ENCODE data around the gene ZFAND5.

Gene ZFAND5

DNA sequence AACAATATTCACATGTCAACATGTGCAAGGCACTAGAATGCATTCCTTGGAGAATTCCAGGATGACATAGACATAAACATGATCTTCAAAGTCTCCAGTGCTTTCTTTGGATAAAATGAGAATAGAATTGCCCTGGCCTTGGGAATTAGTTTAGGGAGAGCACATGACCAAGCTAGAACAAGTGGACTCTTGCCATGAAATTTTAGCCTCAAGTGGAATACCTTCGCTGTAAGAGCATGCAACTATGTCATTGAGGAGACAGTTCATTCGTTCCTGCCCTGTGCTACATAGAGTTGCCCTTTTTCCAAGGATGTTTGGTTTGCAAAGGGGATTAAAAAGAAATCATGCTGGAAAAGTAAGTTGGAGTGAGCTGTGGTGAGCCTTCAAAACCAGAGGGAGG is 42.7 kb downstream of the ZFAND5 start:
- no peak for DNase-seq

DNA sequence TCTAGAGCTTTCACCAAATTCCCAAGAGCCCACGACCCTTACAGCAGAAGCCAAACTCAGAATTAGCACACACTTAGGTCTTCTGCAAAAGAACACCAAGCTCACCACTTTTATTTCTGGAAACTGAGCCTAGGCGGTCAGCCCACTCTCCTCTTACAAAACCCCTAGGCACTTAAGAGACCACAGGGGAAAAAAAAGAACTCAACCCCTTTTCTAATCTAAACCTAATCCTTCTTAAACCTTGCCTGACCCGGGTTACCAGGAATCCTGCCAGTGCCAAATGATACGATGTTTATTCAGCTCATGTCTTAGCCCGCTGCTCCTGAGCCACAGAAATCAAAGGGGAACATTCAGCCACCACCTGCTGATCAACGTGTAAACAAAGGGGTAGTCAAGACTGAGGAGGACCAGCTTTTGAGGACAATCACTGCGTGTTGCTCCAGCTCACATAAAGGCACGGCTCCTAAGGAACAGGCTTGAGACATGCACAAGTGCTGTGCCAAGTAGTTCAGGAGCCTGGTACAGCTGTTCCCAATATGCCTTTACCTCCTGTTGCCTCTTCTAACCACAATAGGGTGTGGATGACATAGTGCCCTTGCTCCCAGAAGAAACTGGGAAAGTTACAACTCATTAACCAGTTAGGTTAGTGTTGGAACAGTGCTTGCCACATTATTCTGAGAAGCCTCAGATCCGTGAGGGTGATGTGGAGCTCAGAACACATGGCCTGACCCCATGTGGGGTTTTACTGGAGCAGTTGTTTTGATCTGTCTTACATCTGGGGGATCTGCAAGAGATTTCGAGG is 49.3 kb downstream of the ZFAND5 start:
- DNase-seq, result no peak

DNA sequence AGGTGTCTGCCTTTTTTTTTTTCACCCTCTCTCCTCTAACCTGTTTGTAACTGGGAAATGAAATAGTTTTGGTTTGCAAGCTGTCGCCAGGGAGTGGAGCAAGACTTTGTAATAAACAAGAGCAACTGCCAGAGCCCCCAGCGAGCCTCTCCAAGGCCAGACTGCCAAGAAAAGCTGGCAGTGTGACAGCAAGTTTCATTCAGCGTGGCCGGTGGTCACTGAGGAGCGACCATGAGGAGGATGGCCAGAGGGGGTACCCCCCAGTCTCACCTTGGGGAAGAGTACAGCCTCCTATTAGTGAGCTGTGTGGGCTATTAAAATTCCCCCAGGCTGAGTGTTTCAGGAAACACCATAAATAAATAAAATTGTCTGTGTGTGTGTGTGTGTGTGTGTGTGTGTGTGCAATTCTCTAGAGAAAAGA is 49.9 kb downstream of the ZFAND5 start:
- DNase-seq, result no peak

DNA sequence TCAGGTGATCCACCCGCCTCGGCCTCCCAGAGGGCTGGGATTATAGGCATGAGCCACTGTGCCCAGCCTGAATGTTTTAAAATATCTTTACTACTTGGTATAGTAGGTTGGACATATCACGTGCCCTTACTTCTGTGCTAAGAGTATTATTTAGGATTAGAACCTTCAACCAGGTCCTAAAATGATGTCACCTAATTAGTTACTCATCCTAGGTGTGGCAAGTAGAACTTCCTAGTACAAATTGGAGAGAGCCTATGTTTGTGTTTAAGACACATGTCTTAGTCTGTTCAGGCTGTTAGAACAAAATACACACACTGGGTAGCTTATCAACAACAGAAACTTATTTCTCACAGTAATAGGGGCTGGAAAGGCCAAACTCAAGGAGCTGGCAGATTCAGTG is 51.5 kb downstream of the ZFAND5 start:
- no peak for DNase-seq

DNA sequence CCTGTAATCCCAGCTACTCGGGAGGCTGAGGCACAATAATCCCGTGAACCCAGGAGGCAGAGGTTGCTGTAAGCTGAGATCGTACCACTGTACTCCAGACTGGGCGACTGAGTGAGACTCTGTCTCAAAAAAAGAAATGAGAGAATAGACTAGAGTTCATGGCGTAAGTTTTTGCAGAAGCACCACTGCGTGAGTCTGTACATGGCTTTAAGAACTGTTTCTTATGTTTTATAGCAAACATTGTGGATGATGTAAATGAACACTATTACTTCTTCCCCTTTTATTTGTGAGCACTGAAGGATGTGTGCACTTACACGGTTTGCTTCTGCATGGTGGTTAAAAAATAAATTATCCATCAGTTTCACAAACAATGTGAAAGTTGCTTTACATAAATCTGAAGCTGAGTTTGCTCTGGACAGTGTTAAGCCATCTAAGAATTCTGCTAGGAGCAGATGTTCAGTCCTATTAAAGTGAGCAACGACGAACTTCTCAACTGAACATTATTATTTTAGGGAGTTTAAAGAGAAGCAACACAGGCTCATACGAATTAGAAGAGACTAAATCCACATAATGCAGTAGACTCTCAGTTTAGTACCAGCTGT is 52.5 kb downstream of the ZFAND5 start:
- DNase-seq, result no peak

DNA sequence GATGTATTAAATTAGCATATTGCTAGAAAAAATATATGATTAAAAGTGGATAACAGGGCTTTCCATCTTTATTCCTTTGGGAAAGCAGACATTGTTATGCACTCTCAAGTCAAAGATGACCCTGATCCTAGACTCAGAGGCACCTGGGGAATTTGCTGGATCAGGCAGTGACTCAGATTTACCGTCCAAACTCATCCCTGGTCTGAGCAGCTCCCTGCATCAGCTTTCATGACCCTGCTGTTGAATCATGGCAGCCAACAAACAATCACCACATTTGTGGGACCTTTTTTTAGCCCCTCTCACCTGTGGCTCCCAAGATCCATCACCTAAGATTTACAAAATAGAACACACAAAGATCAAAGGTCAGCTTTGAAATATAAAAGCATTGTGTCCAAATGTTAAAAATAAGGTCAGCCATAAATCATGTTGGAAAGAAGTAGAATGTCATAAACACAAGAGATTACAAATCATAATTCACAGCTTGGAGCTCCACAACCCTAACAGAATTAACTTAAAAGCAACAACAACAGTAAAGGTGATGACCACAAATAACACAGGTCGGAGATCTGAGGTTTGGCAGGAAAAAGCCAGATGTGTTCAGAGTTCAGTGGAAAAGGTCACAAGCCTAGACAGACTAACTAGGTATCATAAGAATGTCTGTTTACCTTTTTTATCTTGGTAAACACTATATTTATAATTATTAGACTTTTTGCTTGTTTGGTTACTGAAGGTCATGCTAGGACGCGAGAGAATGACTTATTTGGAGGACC is 55.5 kb downstream of the ZFAND5 start:
- DNase-seq, result no peak

DNA sequence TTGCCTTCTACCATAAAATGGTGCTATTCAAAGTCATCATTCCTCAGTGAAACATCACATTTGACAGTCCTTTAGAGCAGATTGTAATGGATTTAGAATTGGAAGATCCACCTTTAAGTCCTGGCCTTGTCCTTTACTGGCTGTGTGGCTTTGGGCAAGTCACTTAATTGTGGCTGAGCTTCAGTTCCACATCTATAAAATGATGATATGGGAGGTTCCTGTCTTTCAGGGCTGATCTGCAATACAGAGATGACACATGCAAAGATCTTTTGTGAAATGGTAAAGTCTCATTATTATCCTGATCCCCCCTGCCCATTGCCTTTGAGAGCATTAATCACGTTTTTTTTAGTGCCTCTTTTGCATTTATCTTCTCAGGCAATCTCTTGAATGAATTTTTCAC is 58.2 kb downstream of the ZFAND5 start:
- no peak for DNase-seq

DNA sequence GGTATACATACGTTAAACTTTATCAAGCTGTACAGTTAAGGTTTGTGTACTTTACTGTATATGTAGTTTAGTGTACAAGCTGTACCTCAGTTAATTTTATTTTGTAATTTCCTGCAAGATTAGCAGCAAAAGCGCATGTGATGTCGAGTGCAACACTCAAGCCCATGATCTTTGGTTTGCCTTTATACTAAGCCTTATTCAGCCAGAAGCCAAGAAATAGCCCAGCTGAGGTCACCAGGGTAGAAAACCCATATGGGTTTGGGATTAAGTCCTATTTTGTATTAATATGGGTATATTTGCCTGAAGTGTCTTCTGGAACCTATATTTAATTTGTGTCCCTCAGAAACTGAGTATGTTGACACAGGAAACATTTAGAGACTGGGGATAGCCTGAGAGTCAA is 59.3 kb downstream of the ZFAND5 start:
- no peak for DNase-seq

DNA sequence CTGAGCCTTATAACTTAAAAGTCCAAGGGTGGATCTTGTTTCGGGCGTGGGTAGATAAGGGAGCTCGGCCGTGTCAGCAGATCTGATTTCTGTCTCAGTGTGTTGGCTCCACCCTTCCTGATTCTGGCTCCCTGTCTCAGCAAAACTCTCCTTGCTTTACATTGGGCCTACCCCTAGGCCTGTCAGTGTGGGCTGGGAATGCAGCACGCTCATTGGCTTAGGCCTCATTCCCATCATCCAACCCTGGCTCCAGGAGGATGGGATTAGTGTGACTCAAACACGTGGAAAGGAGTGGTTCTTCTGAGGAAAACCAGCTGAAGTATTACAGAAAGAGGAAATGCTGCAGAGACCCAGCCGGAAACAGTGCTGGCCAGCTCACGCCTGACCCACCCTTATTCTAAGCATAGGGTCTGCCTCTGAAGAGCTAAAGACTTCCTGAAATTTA is 59.9 kb downstream of the ZFAND5 start:
- no peak for DNase-seq

DNA sequence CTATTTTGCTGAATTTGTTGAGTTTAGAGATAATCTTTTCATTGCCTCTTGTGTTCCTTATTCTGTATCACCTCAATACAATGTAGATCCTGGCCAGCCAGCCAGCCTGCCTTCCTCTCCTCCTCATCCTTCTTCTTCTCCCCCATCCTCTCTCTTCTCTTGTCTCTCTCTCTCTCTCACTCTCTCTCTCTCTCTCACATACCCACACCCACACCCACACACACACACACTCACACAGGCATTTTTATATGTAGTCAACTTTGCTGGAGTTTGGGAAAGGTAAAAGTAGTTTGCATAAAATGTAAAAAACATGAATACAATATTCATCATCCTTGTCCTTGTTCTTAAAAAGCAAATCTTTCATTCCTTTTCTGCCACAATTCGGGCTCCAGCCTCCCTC is 60.5 kb downstream of the ZFAND5 start:
- DNase-seq, result no peak

All from GOT3 (cell line).